ENCODE measurements around the gene ANKRD2. TPM values are rescaled to one million over a fixed set of nuclear protein-coding genes. Genes with fewer than 3 reads are reported as not detected.

The ANKRD2 gene
- total and polyA plus RNA-seq, 2 donors from 2014 or later, result 3.6 to 10.0 TPM

- Histone ChIP-seq H3K9ac (ENCODE audit: low read length in 3 of 3) (no peak overlapping the region), H3K9me3 (ENCODE audit: control insufficient read depth in 2 of 3, insufficient read depth in 1 of 3, low read length in 3 of 3) (no peaks in the 10 kb centered on the region), H3K4me3 (ENCODE audit: low read length in 3 of 3) (no peak overlapping the region), H3K36me3 (ENCODE audit: control insufficient read depth in 2 of 3, insufficient read depth in 3 of 3, low read length in 3 of 3) (no peaks in the 10 kb centered on the region), H3K27me3 (ENCODE audit: control insufficient read depth, insufficient read depth, low read length) (no peaks in the 10 kb centered on the region), H3K27ac (ENCODE audit: low read depth in 2 of 2, low read length in 2 of 2) (peak overlapping the region; percentile 22 to 66), H3K4me1 (ENCODE audit: control insufficient read depth in 2 of 3, insufficient read depth in 2 of 3, low read depth in 1 of 3, low read length in 3 of 3) (peaks cover 2 to 31% (median 24%) of the 10 kb centered on the region in 3 donors)
- peak in 2 of 5 donors; percentile 58 to 92 for DNase-seq
- intact Hi-C loops (cut with DNase I), result no loop called here
- no peak for FAIRE-seq
- TF ChIP-seq CTCF (IDR thresholded peaks at IDR 0.05; ENCODE audit: borderline replicate concordance, extremely low read depth, insufficient read depth), result no peak
These were observed 29.5 kb upstream of the ANKRD2 start for GRCh38 chr10:97543025-97543546.

- Histone ChIP-seq H3K27me3 (ENCODE audit: control insufficient read depth, insufficient read depth, low read length) (no peaks in the 10 kb centered on the region), H3K36me3 (ENCODE audit: control insufficient read depth in 2 of 3, insufficient read depth in 3 of 3, low read length in 3 of 3) (no peaks in the 10 kb centered on the region), H3K27ac (ENCODE audit: low read depth in 2 of 2, low read length in 2 of 2) (peak overlapping the region in 1 of 2 donors; percentile 22), H3K9me3 (ENCODE audit: control insufficient read depth in 2 of 3, insufficient read depth in 1 of 3, low read length in 3 of 3) (no peaks in the 10 kb centered on the region), H3K4me1 (ENCODE audit: control insufficient read depth in 2 of 3, insufficient read depth in 2 of 3, low read depth in 1 of 3, low read length in 3 of 3) (peaks cover 0 to 22% (median 14%) of the 10 kb centered on the region in 3 donors), H3K9ac (ENCODE audit: low read length in 3 of 3) (peak overlapping the region in 1 of 3 donors; percentile 69), H3K4me3 (ENCODE audit: low read length in 3 of 3) (peak overlapping the region in 1 of 3 donors; percentile 25)
- TF ChIP-seq CTCF (IDR thresholded peaks at IDR 0.05; ENCODE audit: borderline replicate concordance, extremely low read depth, insufficient read depth), result no peak
- FAIRE-seq, result no peak
- intact Hi-C loops (cut with DNase I), result no loop called here
- DNase-seq, result peak in 3 of 5 donors; percentile 44 to 69 (median 61)
These were observed 25.9 kb upstream of the ANKRD2 start for GRCh38 chr10:97546456-97547270.

- no peak overlapping the region for H3K4me3 ChIP-seq (ENCODE audit: low read length in 3 of 3)
- H3K27me3 ChIP-seq (ENCODE audit: control insufficient read depth, insufficient read depth, low read length), result no peaks in the 10 kb centered on the region
- no peaks in the 10 kb centered on the region for H3K36me3 ChIP-seq (ENCODE audit: control insufficient read depth in 2 of 3, insufficient read depth in 3 of 3, low read length in 3 of 3)
- H3K27ac ChIP-seq (ENCODE audit: low read depth in 2 of 2, low read length in 2 of 2), result peak overlapping the region in 1 of 2 donors; percentile 22
- no peak for TF ChIP-seq CTCF (IDR thresholded peaks at IDR 0.05; ENCODE audit: borderline replicate concordance, extremely low read depth, insufficient read depth)
- intact Hi-C loops (cut with DNase I), result no loop called here
- H3K9ac ChIP-seq (ENCODE audit: low read length in 3 of 3), result peak overlapping the region in 1 of 3 donors; percentile 69
- H3K4me1 ChIP-seq (ENCODE audit: control insufficient read depth in 2 of 3, insufficient read depth in 2 of 3, low read depth in 1 of 3, low read length in 3 of 3), result peaks cover 0 to 22% (median 11%) of the 10 kb centered on the region in 3 donors
- DNase-seq, result peak in 2 of 5 donors; percentile 36 to 45
- H3K9me3 ChIP-seq (ENCODE audit: control insufficient read depth in 2 of 3, insufficient read depth in 1 of 3, low read length in 3 of 3), result no peaks in the 10 kb centered on the region
- FAIRE-seq, result no peak
These were observed 25.3 kb upstream of the ANKRD2 start for GRCh38 chr10:97547271-97547600.

Measured in kidney (tissue), 14 donors.